ENCODE results near the gene F7.

DNA sequence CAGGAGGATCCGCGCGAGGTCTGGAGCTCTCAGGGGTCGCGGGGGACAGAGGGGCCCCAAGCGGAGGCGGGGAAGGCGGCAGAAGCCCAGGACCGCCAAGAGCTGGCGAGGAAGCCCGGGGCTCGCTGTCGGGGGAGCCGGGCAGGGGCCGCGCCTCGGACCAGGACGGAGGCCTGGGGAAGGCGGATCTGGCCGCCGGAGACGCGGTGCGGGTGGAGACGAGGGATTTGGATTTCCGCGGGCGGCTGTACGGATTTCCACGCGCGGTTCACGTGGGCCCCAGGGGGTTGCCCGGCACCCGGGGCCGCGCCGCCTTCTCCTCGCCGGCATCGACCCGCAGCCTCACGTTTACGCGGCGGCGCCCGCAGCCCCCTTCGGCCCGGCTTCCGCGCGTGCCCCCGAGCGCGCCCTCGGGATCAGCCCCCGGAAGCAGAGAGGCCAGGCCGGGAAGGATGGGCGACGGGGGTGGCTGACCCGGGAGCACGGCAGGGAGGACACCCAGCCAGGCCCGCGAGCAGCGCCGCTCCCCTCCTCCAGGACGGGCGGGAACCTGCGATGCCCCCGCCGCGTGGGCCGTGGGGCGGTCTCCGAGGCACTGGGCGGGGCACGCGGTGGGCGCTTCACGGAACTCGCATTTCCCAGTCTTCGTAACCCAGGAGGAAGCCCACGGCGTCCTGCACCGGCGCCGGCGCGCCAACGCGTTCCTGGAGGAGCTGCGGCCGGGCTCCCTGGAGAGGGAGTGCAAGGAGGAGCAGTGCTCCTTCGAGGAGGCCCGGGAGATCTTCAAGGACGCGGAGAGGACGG lies 4.7 kb downstream of the F7 start:
- TF ChIP-seq, protein P1, sequence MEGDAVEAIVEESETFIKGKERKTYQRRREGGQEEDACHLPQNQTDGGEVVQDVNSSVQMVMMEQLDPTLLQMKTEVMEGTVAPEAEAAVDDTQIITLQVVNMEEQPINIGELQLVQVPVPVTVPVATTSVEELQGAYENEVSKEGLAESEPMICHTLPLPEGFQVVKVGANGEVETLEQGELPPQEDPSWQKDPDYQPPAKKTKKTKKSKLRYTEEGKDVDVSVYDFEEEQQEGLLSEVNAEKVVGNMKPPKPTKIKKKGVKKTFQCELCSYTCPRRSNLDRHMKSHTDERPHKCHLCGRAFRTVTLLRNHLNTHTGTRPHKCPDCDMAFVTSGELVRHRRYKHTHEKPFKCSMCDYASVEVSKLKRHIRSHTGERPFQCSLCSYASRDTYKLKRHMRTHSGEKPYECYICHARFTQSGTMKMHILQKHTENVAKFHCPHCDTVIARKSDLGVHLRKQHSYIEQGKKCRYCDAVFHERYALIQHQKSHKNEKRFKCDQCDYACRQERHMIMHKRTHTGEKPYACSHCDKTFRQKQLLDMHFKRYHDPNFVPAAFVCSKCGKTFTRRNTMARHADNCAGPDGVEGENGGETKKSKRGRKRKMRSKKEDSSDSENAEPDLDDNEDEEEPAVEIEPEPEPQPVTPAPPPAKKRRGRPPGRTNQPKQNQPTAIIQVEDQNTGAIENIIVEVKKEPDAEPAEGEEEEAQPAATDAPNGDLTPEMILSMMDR (IDR thresholded peaks at IDR 0.05), result no peak
- no peak for TF ChIP-seq POLR2A (IDR thresholded peaks at IDR 0.05)

All from thyroid gland (tissue), 4 donors.